ENCODE data around the gene TSR3. TPM values are rescaled to one million over a fixed set of nuclear protein-coding genes. Genes with fewer than 3 reads are reported as not detected.
"Not testable (repeated sequence)": the region's sequence is repeated elsewhere in the genome, so short reads cannot be mapped to it uniquely, and the experiment has no call there.

Gene TSR3
- total RNA-seq, 3 donors from 2014 or later (not counting 1 experiment from before 2014, with no cell fraction given), result 29.4 to 34.7 (median 29.7) TPM

DNA sequence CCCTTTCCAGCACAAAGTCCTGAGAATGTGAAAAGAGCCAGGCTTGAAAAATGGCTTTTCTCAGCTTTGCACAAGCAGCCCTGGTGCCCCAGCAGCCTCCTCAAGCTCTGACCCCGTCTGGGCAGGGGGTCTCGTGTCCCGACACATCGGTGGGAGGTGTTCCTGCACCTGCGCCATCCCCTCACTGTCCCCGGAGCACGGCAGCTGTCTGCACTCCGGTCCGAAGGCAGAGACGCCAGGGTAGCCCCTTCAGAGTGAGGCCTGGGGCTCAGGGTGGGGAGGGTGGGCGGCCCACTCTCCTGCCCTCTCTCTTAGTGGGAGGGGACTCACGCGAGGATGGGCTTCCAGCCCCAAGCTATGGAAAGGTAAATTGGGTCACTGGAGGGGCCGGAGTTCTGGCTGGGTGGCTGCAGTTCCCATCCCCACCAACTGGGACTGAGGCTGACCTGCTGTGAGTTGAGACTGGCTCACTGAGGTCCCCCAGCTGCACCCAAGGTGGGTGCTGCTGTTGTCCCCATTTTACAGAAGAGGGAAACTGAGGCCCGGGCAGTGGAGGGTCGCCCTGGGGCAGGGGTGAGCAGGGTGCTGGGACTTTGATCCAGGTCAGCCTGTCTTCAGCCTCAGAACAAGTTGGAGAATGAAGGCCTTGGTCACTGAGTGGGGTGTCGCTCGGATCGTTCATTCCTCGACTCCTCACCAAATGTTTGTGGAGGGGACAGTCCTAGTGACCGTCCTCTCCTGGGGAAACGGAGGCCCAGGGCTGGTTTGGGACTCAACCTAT, 20.6 kb downstream of the TSR3 start:
- Histone ChIP-seq H3K27ac (ENCODE audit: low read length) (peak overlapping the region; percentile 86), H3K36me3 (ENCODE audit: control insufficient read depth, insufficient read depth, low read length) (no peaks in the 10 kb centered on the region), H3K9me3 (ENCODE audit: control insufficient read depth, insufficient read depth, low read length) (peaks cover 3% of the 10 kb centered on the region), H3K4me3 (ENCODE audit: low read length) (peak overlapping the region; percentile 37), H3K27me3 (ENCODE audit: control insufficient read depth, insufficient read depth, low read length) (peaks cover 11% of the 10 kb centered on the region), H3K4me1 (ENCODE audit: control insufficient read depth, insufficient read depth, low read length) (peaks cover 42% of the 10 kb centered on the region)
- no peak for ATAC-seq
- peaks cover 14 to 19% of the 10 kb centered on the region in 2 donors for H3K4me1 Mint-ChIP-seq
- DNase-seq, result no peak
- TF ChIP-seq, protein P1, sequence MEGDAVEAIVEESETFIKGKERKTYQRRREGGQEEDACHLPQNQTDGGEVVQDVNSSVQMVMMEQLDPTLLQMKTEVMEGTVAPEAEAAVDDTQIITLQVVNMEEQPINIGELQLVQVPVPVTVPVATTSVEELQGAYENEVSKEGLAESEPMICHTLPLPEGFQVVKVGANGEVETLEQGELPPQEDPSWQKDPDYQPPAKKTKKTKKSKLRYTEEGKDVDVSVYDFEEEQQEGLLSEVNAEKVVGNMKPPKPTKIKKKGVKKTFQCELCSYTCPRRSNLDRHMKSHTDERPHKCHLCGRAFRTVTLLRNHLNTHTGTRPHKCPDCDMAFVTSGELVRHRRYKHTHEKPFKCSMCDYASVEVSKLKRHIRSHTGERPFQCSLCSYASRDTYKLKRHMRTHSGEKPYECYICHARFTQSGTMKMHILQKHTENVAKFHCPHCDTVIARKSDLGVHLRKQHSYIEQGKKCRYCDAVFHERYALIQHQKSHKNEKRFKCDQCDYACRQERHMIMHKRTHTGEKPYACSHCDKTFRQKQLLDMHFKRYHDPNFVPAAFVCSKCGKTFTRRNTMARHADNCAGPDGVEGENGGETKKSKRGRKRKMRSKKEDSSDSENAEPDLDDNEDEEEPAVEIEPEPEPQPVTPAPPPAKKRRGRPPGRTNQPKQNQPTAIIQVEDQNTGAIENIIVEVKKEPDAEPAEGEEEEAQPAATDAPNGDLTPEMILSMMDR (IDR thresholded peaks at IDR 0.05), result no peak
- 60% methylated on average over 22 of the region's 22 CpGs for WGBS (ENCODE audit: insufficient coverage)
- H3K4me3 Mint-ChIP-seq, result peak overlapping the region; percentile 90
- H3K27ac Mint-ChIP-seq, result peak overlapping the region; percentile 86 to 89
- H3K27me3 Mint-ChIP-seq (ENCODE audit: low read depth in 2 of 2), result no peaks in the 10 kb centered on the region
- no peaks in the 10 kb centered on the region for H3K9me3 Mint-ChIP-seq
- intact Hi-C loops (cut with micrococcal nuclease), result loop anchor here (2.0 kb wide), 1 partner anchor 20 kb away; no protein-coding TSS in a partner anchor
- H3K36me3 Mint-ChIP-seq, result no peaks in the 10 kb centered on the region

DNA sequence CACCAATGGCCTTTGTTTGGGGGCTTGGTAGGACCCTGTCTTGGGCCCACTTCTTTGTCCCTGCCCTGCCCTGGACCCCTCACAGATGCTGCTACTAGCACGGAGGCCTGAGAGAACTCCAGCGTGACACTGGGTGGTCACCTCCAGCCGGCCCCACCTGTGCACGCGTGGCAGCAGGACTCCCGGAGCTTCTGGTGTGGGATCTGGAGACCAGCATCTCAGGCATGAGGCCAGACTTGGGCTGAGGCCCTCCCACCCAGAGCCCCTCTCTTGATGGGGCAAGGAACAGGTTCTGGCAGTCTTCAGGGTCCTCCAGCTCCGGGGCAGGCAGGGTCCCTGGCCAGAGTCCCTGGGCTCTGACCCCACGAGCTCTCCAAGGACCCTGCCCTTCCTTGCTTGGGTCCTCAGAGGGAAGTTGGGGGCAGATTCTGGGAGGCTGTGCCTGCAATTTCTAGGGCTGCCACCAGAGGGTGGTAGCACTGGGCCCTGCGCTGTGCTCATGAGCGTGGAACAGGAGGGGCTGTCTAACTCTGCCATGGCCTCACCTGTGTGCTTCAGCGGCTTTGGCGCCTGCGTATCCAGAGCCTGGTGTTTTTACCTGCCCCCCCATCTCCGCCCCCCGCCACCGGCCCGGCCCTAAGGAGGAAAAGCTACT, 21.3 kb downstream of the TSR3 start:
- Histone ChIP-seq H3K27ac (ENCODE audit: low read length) (no peak overlapping the region), H3K9me3 (ENCODE audit: control insufficient read depth, insufficient read depth, low read length) (peaks cover 3% of the 10 kb centered on the region), H3K4me1 (ENCODE audit: control insufficient read depth, insufficient read depth, low read length) (peaks cover 42% of the 10 kb centered on the region), H3K36me3 (ENCODE audit: control insufficient read depth, insufficient read depth, low read length) (peaks cover 3% of the 10 kb centered on the region), H3K4me3 (ENCODE audit: low read length) (no peak overlapping the region), H3K27me3 (ENCODE audit: control insufficient read depth, insufficient read depth, low read length) (peaks cover 11% of the 10 kb centered on the region)
- Mint-ChIP-seq H3K36me3 (no peaks in the 10 kb centered on the region), H3K27ac (no peak overlapping the region), H3K9me3 (no peaks in the 10 kb centered on the region), H3K4me1 (peaks cover 14 to 19% of the 10 kb centered on the region in 2 donors), H3K27me3 (ENCODE audit: low read depth in 2 of 2) (no peaks in the 10 kb centered on the region), H3K4me3 (no peak overlapping the region)
- ATAC-seq (no peak), DNase-seq (peak in 1 of 2 donors; percentile 43)
- 82% methylated on average over 17 of the region's 17 CpGs for WGBS (ENCODE audit: insufficient coverage)
- TF ChIP-seq, protein P1 (IDR thresholded peaks at IDR 0.05), result peak; percentile 44
- intact Hi-C loops (cut with micrococcal nuclease), result loop anchor here (2.0 kb wide), 1 partner anchor 20 kb away; no protein-coding TSS in a partner anchor

DNA sequence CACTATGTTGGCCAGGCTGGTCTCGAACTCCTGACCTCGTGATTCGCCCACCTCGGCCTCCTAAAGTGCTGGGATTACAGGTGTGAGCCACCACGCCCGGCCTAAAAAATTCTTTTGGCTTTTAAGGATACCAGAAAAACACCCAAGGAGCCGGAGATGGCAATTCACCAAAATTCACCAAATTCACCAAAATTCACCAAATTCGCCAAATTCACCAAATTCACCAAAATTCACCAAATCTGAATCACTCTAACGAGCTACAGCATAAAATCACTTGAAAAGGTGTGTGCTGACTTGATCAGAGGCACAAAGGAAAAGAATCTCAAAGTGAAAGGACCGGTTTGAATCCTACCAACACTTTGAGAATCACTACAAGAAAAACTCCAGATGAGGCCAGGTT, 22.7 kb downstream of the TSR3 start:
- intact Hi-C loops (cut with micrococcal nuclease); H3K27ac ChIP-seq (ENCODE audit: low read length); H3K27me3 Mint-ChIP-seq (ENCODE audit: low read depth in 2 of 2); H3K9me3 ChIP-seq (ENCODE audit: control insufficient read depth, insufficient read depth, low read length); H3K4me3 ChIP-seq (ENCODE audit: low read length); ATAC-seq; H3K4me3 Mint-ChIP-seq; DNase-seq; H3K9me3 Mint-ChIP-seq; H3K27me3 ChIP-seq (ENCODE audit: control insufficient read depth, insufficient read depth, low read length); H3K36me3 Mint-ChIP-seq: not testable (repeated sequence)
- Mint-ChIP-seq H3K27ac (peak overlapping the region in 1 of 2 donors; percentile 57), H3K4me1 (peaks cover 14 to 19% of the 10 kb centered on the region in 2 donors)
- Histone ChIP-seq H3K36me3 (ENCODE audit: control insufficient read depth, insufficient read depth, low read length) (peaks cover 17% of the 10 kb centered on the region), H3K4me1 (ENCODE audit: control insufficient read depth, insufficient read depth, low read length) (peaks cover 33% of the 10 kb centered on the region)
- WGBS (ENCODE audit: insufficient coverage), result 93% methylated on average over 10 of the region's 10 CpGs

DNA sequence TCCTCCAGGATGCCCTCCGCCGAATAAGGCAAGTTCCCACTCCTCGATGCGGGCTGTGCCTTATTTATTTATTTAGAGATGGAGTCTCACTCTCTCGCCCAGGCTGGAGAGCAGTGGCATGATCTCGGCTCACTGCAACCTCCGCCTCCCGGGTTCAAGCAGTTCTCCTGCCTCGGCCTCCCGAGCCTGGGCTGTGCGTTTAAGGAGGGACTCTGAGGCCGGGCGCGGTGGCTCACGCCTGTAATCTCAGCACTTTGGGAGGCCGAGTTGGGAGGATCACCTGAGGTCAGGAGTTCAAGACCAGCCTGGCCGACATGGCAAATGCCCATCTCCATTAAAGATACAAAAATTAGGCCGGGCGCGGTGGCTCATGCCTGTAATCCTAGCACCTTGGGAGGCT, 23.5 kb downstream of the TSR3 start:
- H3K36me3 ChIP-seq (ENCODE audit: control insufficient read depth, insufficient read depth, low read length), result peaks cover 25% of the 10 kb centered on the region
- ATAC-seq; H3K4me3 Mint-ChIP-seq; H3K27me3 Mint-ChIP-seq (ENCODE audit: low read depth in 2 of 2); H3K27ac ChIP-seq (ENCODE audit: low read length); H3K27me3 ChIP-seq (ENCODE audit: control insufficient read depth, insufficient read depth, low read length); H3K36me3 Mint-ChIP-seq; DNase-seq; intact Hi-C loops (cut with micrococcal nuclease); H3K27ac Mint-ChIP-seq; H3K9me3 ChIP-seq (ENCODE audit: control insufficient read depth, insufficient read depth, low read length); H3K9me3 Mint-ChIP-seq; H3K4me3 ChIP-seq (ENCODE audit: low read length): not testable (repeated sequence)
- WGBS (ENCODE audit: insufficient coverage), result 92% methylated on average over 20 of the region's 20 CpGs
- H3K4me1 Mint-ChIP-seq, result peaks cover 14 to 19% of the 10 kb centered on the region in 2 donors
- peaks cover 29% of the 10 kb centered on the region for H3K4me1 ChIP-seq (ENCODE audit: control insufficient read depth, insufficient read depth, low read length)
